Lung (tissue), 16 donors: ENCODE results near the gene ZNF839. TPM values are rescaled to one million over a fixed set of nuclear protein-coding genes. Genes with fewer than 3 reads are reported as not detected.

ENCODE experiments used
- ATAC-seq: fragments of 200-7000 bp; cut with Tn5 transposase; one replicate; pipeline ENCODE4 v1.9.1; 2020; ENCODE audit warnings: moderate number of reproducible peaks; ENCODE audit not compliant: insufficient read depth, low FRiP score
- DNase-seq, 3 donors: peaks; one replicate each; pipeline ENCODE4 v3.0.0-alpha.2; 2013 to 2017
- H3K27ac ChIP-seq, 2 donors: one replicate each; pipeline ENCODE4 v1.5.1; 2013; ENCODE audit warnings: mild to moderate bottlenecking in 2 of 2, moderate library complexity in 2 of 2, control low read depth in 1 of 2, inconsistent platforms in 1 of 2, low read depth in 1 of 2, low read length in 1 of 2
- H3K27me3 ChIP-seq, 3 donors: one replicate each; pipeline ENCODE4 v1.5.1; 2013; ENCODE audit warnings: low read length in 2 of 3; ENCODE audit not compliant: control insufficient read depth in 3 of 3, insufficient read depth in 3 of 3
- H3K36me3 ChIP-seq, 4 donors: one replicate each; pipeline ENCODE4 v1.5.1; 2013; ENCODE audit warnings: low read length in 4 of 4, mild to moderate bottlenecking in 1 of 4, moderate library complexity in 1 of 4; ENCODE audit not compliant: control insufficient read depth in 4 of 4, insufficient read depth in 4 of 4
- H3K4me1 ChIP-seq, 5 donors: one replicate each; pipeline ENCODE4 v1.5.1; 2013; ENCODE audit warnings: low read length in 5 of 5, mild to moderate bottlenecking in 2 of 5, moderate library complexity in 1 of 5; ENCODE audit not compliant: control insufficient read depth in 5 of 5, insufficient read depth in 5 of 5
- H3K4me3 ChIP-seq: one replicate; pipeline ENCODE4 v1.5.1; 2013; ENCODE audit warnings: mild to moderate bottlenecking, control low read depth, moderate library complexity
- H3K9ac ChIP-seq, 2 donors: one replicate each; pipeline ENCODE4 v1.5.1; 2013; ENCODE audit warnings: low read length in 2 of 2, control low read depth in 1 of 2; ENCODE audit not compliant: insufficient read depth in 1 of 2
- H3K9me3 ChIP-seq, 4 donors: one replicate each; pipeline ENCODE4 v1.5.1; 2013; ENCODE audit warnings: low read length in 3 of 4, mild to moderate bottlenecking in 1 of 4, moderate library complexity in 1 of 4; ENCODE audit not compliant: control insufficient read depth in 4 of 4, insufficient read depth in 3 of 4
- whole genome bisulfite sequencing, 2 donors: extraction: QIAGEN DNeasy Blood & Tissue Kit; methylation state at CpG; one replicate each; pipeline ENCODE4 v1.1.7; 2013; 5-methylcytosine and 5-hydroxymethylcytosine counted together
- long read RNA-seq, 5 donors: transcript quantifications; one replicate each; lab custom pipeline, GENCODE V29; 2026
- polyA plus RNA-seq, 2 donors: library from polyadenylated mRNA; stranded (reverse); fragments of 200-250 nt; gene quantifications; one replicate each; pipeline ENCODE4 v1.2.1, GENCODE V29; 2013
- total RNA-seq, 2 donors: library from RNA; depleted of rRNA in 1 of 2; stranded (reverse); fragments of >200 nt in 1 of 2; gene quantifications; one replicate each; pipeline ENCODE4 v1.2.1, GENCODE V29; 2014 to 2021
- TF ChIP-seq, protein P1 (sequence below): IDR thresholded peaks from 2 replicates; pipeline ENCODE4 v1.5.1; 2012; ENCODE audit warnings: mild to moderate bottlenecking; ENCODE audit errors: control extremely low read depth, extremely low read depth
- donor health status: control.
- donor health status: control.
- donor health status: Bipolar disorder and iron deficiency.
- donor health status: healthy.
- donor health status: DM: yes; HTN: yes; CAD: no.

ZNF839 gene
- total RNA-seq (10 to 100 TPM; 12.5 to 14.2 TPM), polyA plus RNA-seq (1 to 10 TPM; 6.1 to 8.1 TPM)
- long read RNA-seq, donor 1: 0 reads
- long read RNA-seq, donor 2: 0 reads
- long read RNA-seq, donor 3, partial matches to known transcripts: 0 of 1 reads
- long read RNA-seq, donor 3, other reads (novel, unspliced or antisense): 0 of 1 reads
- long read RNA-seq, donor 4: 0 reads
- long read RNA-seq, donor 5, partial matches to known transcripts: 17 of 18 reads
- long read RNA-seq, donor 5, other reads (novel, unspliced or antisense): 0 of 18 reads

DNA sequence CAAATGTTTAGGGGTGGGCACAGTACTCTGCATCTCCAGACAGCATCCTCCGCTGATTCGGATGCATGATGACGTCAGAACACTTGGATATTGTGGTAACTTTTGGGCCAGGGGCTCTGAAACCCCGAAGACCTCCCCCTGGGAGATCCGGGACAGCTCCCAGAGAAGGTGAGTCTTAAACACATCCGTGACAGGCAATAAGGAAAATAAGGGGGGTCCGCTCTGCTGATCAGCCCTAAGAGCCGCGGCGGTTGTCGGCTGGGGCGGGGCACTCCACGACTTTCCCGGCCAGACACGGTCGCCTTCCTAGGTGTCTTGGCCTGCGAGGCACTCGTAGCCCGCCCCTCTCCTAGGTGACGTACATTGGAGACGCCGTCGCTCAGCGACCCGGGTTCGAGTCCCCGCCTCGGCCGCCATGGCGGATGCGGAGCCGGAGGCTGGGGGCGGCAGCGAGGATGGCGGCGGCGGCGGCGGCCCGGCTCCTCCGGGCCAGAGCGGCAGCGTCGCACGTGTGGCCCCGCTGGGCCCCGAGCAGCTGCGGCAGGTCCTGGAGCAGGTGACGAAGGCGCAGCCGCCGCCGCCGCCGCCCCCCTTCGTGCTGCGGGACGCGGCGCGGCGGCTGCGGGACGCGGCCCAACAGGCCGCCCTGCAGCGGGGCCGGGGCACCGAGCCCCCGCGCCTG is at the start of gene ZNF839:
TSS of gene ZNF839 (plus strand) at position 396 of the 682 bp plus-strand sequence. CDS start at position 416, 20 bp downstream.
- H3K9ac ChIP-seq: peak within 1 kb of the TSS; percentile 94 to 100
- TF ChIP-seq, protein P1, sequence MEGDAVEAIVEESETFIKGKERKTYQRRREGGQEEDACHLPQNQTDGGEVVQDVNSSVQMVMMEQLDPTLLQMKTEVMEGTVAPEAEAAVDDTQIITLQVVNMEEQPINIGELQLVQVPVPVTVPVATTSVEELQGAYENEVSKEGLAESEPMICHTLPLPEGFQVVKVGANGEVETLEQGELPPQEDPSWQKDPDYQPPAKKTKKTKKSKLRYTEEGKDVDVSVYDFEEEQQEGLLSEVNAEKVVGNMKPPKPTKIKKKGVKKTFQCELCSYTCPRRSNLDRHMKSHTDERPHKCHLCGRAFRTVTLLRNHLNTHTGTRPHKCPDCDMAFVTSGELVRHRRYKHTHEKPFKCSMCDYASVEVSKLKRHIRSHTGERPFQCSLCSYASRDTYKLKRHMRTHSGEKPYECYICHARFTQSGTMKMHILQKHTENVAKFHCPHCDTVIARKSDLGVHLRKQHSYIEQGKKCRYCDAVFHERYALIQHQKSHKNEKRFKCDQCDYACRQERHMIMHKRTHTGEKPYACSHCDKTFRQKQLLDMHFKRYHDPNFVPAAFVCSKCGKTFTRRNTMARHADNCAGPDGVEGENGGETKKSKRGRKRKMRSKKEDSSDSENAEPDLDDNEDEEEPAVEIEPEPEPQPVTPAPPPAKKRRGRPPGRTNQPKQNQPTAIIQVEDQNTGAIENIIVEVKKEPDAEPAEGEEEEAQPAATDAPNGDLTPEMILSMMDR: no peak
- no peaks in the 10 kb centered on the region for H3K36me3 ChIP-seq
- H3K9me3 ChIP-seq: no peaks in the 10 kb centered on the region
- ATAC-seq (peak; percentile 73), DNase-seq (peak; percentile 94)
- peak within 1 kb of the TSS; percentile 82 for H3K4me3 ChIP-seq
- WGBS, 2 donors: 1% methylated on average over 59 to 71 of the region's 71 CpGs
- peak within 1 kb of the TSS; percentile 93 to 97 for H3K27ac ChIP-seq
- H3K4me1 ChIP-seq: peaks cover 3 to 32% (median 7%) of the 10 kb centered on the region in 5 donors
- no peaks in the 10 kb centered on the region for H3K27me3 ChIP-seq

DNA sequence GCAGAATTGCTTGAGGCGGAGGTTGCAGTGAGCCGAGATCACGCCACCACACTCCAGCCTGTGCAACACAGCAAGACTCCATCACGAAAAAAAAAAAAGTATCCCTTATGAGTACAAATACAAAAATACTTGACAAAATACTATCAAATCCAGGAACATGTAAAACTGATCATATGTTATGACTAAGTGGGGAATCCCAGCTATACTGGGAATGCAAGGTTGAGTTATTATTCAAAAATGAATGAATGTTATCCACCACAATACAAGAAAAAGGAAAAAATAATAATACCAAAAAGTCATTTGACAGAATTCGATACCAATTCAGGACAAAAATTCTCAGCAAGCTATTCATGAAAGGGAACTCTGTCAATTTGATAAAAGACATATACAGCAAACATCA is 47.2 kb upstream of the ZNF839 start:
- no peak overlapping the region for H3K4me3 ChIP-seq
- 90 to 94% methylated on average over 5 of the region's 5 CpGs for WGBS, 2 donors
- no peaks in the 10 kb centered on the region for H3K36me3 ChIP-seq

DNA sequence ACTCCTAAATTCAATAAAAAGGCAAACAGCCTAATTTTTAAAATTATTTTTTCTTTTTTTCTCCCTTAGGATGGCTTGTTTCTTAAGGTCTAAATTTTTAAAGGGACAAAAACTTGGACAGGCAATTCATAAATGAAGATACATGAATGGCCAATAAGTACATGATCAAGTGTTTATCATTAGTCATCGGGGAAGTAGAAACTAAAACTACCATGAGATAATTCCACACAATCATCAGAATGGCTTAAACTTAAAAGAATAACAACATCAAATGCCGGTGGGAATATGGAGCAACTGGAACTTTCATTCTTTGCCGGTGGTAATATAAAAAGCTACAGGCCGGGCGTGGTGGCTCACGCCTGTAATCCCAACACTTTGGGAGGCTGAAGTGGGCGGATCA is 43.7 kb upstream of the ZNF839 start:
- Histone ChIP-seq H3K4me1 (peaks cover 0 to 6% (median 0%) of the 10 kb centered on the region in 5 donors), H3K27me3 (no peaks in the 10 kb centered on the region), H3K36me3 (peaks cover 0 to 19% (median 3%) of the 10 kb centered on the region in 4 donors), H3K4me3 (no peak overlapping the region), H3K9ac (no peak overlapping the region), H3K9me3 (no peaks in the 10 kb centered on the region), H3K27ac (no peak overlapping the region)
- 95 to 98% methylated on average over 7 of the region's 7 CpGs for WGBS, 2 donors
- DNase-seq (no peak), ATAC-seq (no peak)
- TF ChIP-seq, protein P1: no peak

More for the DNA sequence above, 47.2 kb upstream of the ZNF839 start:
- no peak overlapping the region for H3K27ac ChIP-seq
- no peak overlapping the region for H3K9ac ChIP-seq
- no peak for ATAC-seq
- H3K4me1 ChIP-seq: no peaks in the 10 kb centered on the region
- no peaks in the 10 kb centered on the region for H3K27me3 ChIP-seq
- TF ChIP-seq, protein P1: no peak
- no peaks in the 10 kb centered on the region for H3K9me3 ChIP-seq
- no peak for DNase-seq
